GM21786 (cell line): Measurements from ENCODE around the gene MICA.
"Not testable (repeated sequence)": the region's sequence is repeated elsewhere in the genome, so short reads cannot be mapped to it uniquely, and the experiment has no call there.

Experiments used
- ATAC-seq: cut with Tn5 transposase; IDR thresholded peaks from one replicate; pipeline ENCODE4 v1.9.1; 2021; ENCODE audit not compliant: unreplicated experiment

The MICA gene

GRCh38 chr6:31403283-31404060, at the start of gene MICA:
Gene MICA, plus strand, starts transcription at chr6:31403595. Its CDS starts 38 bp downstream, at chr6:31403633.
- ATAC-seq: peak; percentile 50

- ATAC-seq: no peak
These were observed 49.1 kb upstream of the MICA start for GRCh38 chr6:31354158-31354863.

- ATAC-seq: no peak
These were observed 48.4 kb upstream of the MICA start for GRCh38 chr6:31354864-31355582.

- ATAC-seq: no peak
These were observed 47.8 kb upstream of the MICA start for GRCh38 chr6:31355583-31355948.

- no peak for ATAC-seq
These were observed 47.0 kb upstream of the MICA start for GRCh38 chr6:31356216-31356945.

- ATAC-seq: peak; percentile 75
These were observed 46.4 kb upstream of the MICA start, which contains the start of gene HLA-B for GRCh38 chr6:31356946-31357466. Gene HLA-B, minus strand, starts transcription at chr6:31357179. Its CDS starts 21 bp downstream, at chr6:31357158.

- ATAC-seq: no peak
These were observed 45.5 kb upstream of the MICA start for GRCh38 chr6:31357886-31358285.

- no peak for ATAC-seq
These were observed 45.1 kb upstream of the MICA start for GRCh38 chr6:31358302-31358701.

GRCh38 chr6:31359581-31359980, 43.8 kb upstream of the MICA start:
- no peak for ATAC-seq

- ATAC-seq: no peak
These were observed 40.6 kb upstream of the MICA start for GRCh38 chr6:31362751-31363150.

- ATAC-seq: no peak
These were observed 39.6 kb upstream of the MICA start for GRCh38 chr6:31363811-31364210.

- no peak for ATAC-seq
These were observed 37.5 kb upstream of the MICA start for GRCh38 chr6:31365864-31366263.

GRCh38 chr6:31366693-31367470, 36.5 kb upstream of the MICA start:
- ATAC-seq: peak; percentile 66

- ATAC-seq: no peak
These were observed 34.9 kb upstream of the MICA start for GRCh38 chr6:31368461-31368860.

GRCh38 chr6:31374118-31374517, 29.3 kb upstream of the MICA start:
- not testable (repeated sequence) for ATAC-seq

- ATAC-seq: no peak
These were observed 27.7 kb upstream of the MICA start for GRCh38 chr6:31375699-31376098.

- ATAC-seq: no peak
These were observed 26.4 kb upstream of the MICA start for GRCh38 chr6:31377029-31377428.

- no peak for ATAC-seq
These were observed 25.2 kb upstream of the MICA start for GRCh38 chr6:31378062-31378720.

- ATAC-seq: no peak
These were observed 24.7 kb upstream of the MICA start for GRCh38 chr6:31378721-31379103.

- ATAC-seq: no peak
These were observed 23.5 kb upstream of the MICA start for GRCh38 chr6:31379850-31380249.
